Breast epithelium (tissue), 3 donors: Measurements from ENCODE around the gene OR5D16.

ENCODE experiments used
- POLR2A ChIP-seq: fragments of 450-650 bp; IDR thresholded peaks from one replicate; pipeline ENCODE4 v1.6.1; 2016; ENCODE audit warnings: antibody characterized with exemption, mild to moderate bottlenecking, moderate library complexity
- POLR2AphosphoS5 ChIP-seq, 3 donors: sonication (generic); formaldehyde crosslinking; IDR thresholded peaks; one replicate each; pipeline ENCODE4 v1.6.1; 2017; ENCODE audit warnings: antibody characterized with exemption in 3 of 3
- TF ChIP-seq, protein P1 (sequence below), 3 donors: fragments of 450-650 bp; IDR thresholded peaks; one replicate each; pipeline ENCODE4 v1.5.1; 2016 to 2017; ENCODE audit warnings: antibody characterized with exemption in 3 of 3, mild to moderate bottlenecking in 3 of 3, moderate library complexity in 3 of 3

DNA sequence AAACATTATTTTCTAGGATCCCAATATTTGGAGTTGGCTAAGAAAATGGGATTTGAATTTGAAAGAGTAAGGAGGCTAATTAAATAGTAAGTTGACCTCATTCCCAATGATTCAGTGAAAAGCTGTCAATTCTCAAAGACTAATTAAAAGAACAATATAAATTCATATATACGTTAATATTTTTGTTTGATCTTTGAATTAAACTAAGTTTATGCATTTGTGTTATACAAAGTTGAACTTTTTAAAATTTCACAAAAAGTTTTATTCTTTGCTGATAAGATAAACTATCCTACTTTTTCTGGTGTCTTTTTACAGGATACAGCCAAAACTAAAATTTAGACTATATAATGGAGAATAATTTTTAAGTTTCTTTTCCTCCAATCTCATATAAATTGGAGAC lies 27.5 kb upstream of the OR5D16 start, which contains the start of gene OR5L1:
- TF ChIP-seq, protein P1, sequence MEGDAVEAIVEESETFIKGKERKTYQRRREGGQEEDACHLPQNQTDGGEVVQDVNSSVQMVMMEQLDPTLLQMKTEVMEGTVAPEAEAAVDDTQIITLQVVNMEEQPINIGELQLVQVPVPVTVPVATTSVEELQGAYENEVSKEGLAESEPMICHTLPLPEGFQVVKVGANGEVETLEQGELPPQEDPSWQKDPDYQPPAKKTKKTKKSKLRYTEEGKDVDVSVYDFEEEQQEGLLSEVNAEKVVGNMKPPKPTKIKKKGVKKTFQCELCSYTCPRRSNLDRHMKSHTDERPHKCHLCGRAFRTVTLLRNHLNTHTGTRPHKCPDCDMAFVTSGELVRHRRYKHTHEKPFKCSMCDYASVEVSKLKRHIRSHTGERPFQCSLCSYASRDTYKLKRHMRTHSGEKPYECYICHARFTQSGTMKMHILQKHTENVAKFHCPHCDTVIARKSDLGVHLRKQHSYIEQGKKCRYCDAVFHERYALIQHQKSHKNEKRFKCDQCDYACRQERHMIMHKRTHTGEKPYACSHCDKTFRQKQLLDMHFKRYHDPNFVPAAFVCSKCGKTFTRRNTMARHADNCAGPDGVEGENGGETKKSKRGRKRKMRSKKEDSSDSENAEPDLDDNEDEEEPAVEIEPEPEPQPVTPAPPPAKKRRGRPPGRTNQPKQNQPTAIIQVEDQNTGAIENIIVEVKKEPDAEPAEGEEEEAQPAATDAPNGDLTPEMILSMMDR (IDR thresholded peaks at IDR 0.05), result no peak
- TF ChIP-seq POLR2A (no peak), POLR2AphosphoS5 (IDR thresholded peaks at IDR 0.05) (no peak)
